Natural killer cell (primary cell): ENCODE results near the gene CES1. TPM values are rescaled to one million over a fixed set of nuclear protein-coding genes. Genes with fewer than 3 reads are reported as not detected.
"Not testable (repeated sequence)": the region's sequence is repeated elsewhere in the genome, so short reads cannot be mapped to it uniquely, and the experiment has no call there.

Experiments
- ATAC-seq, 3 donors: fragments of 150-1000 bp in 2 of 3; fragments of 200-7000 bp in 1 of 3; cut with Tn5 transposase; 1 replicate in 1 of 3; 2 replicates in 2 of 3; pipeline ENCODE4 v1.10.0; 2021; ENCODE audit warnings: mild to moderate bottlenecking in 2 of 3, moderate library complexity in 2 of 3
- DNase-seq, 2 donors: peaks; one replicate each; pipeline versions ENCODE4 v3.0.0 to v3.0.0-alpha.2; 2013 to 2021; ENCODE audit warnings: mixed read lengths in 1 of 2
- H3K27ac ChIP-seq: one replicate; pipeline ENCODE4 v1.5.1; 2013; ENCODE audit warnings: mild to moderate bottlenecking, low read length
- H3K27me3 ChIP-seq: one replicate; pipeline ENCODE4 v1.6.1; 2013; ENCODE audit warnings: low read length; ENCODE audit not compliant: control insufficient read depth, insufficient read depth
- H3K36me3 ChIP-seq: one replicate; pipeline ENCODE4 v1.6.1; 2013; ENCODE audit warnings: low read length; ENCODE audit not compliant: control insufficient read depth, insufficient read depth
- H3K4me1 ChIP-seq: one replicate; pipeline ENCODE4 v1.6.1; 2013; ENCODE audit warnings: low read length; ENCODE audit not compliant: control insufficient read depth, insufficient read depth
- H3K4me3 ChIP-seq: one replicate; pipeline ENCODE4 v1.5.1; 2013; ENCODE audit warnings: low read length
- H3K9me3 ChIP-seq: one replicate; pipeline ENCODE4 v1.6.1; 2013; ENCODE audit warnings: low read length; ENCODE audit not compliant: control insufficient read depth, insufficient read depth
- H3K27ac Mint-ChIP-seq, 2 donors: one replicate each; pipeline ENCODE4 v1.8.0; 2022; ENCODE audit warnings: mild to moderate bottlenecking in 2 of 2, mixed read lengths in 2 of 2, moderate library complexity in 1 of 2
- H3K27me3 Mint-ChIP-seq, 2 donors: one replicate each; pipeline ENCODE4 v1.8.0; 2022; ENCODE audit warnings: low read depth in 2 of 2, mixed read lengths in 2 of 2
- H3K36me3 Mint-ChIP-seq: one replicate; pipeline ENCODE4 v1.8.0; 2022; ENCODE audit warnings: mixed read lengths
- H3K4me1 Mint-ChIP-seq, 2 donors: one replicate each; pipeline ENCODE4 v1.8.0; 2022; ENCODE audit warnings: mixed read lengths in 2 of 2
- H3K4me3 Mint-ChIP-seq: one replicate; pipeline ENCODE4 v1.8.0; 2022; ENCODE audit warnings: mild to moderate bottlenecking, moderate library complexity, mixed read lengths
- H3K9me3 Mint-ChIP-seq, 2 donors: one replicate each; pipeline ENCODE4 v1.8.0; 2022; ENCODE audit warnings: mixed read lengths in 2 of 2
- CTCF ChIP-seq: fragments of 200-600 bp; IDR thresholded peaks from one replicate; pipeline ENCODE4 v1.8.0; 2022; ENCODE audit warnings: antibody characterized with exemption
- WGBS: methylation state at CpG from one replicate; pipeline ENCODE4 v1.1.7; 2013; ENCODE audit warnings: missing lambda C conversion rate; ENCODE audit not compliant: insufficient coverage; 5-methylcytosine and 5-hydroxymethylcytosine counted together
- intact Hi-C: fragments of 100-400 bp; cut with micrococcal nuclease; formaldehyde crosslinking; loops from one replicate; pipeline ENCODE4 v1.14.2; 2022
- total RNA-seq, 4 donors: library from RNA; stranded (reverse); fragments of 120-200 nt in 1 of 4; gene quantifications; one replicate each; pipeline versions ENCODE4 v1.2.3 to v1.2.4, GENCODE V29; 2013 to 2022

CES1 gene
- total RNA-seq, 3 donors from 2014 or later (not counting 1 experiment from before 2014, with no cell fraction given): 1.4 to 3.4 (median 1.7) TPM

GRCh38 chr16:55817236-55817912 lies 15.5 kb downstream of the CES1 start:
- Histone ChIP-seq H3K4me1 (no peaks in the 10 kb centered on the region), H3K36me3 (no peaks in the 10 kb centered on the region), H3K9me3 (no peaks in the 10 kb centered on the region), H3K27me3 (peaks cover 5% of the 10 kb centered on the region), H3K4me3 (no peak overlapping the region), H3K27ac (no peak overlapping the region)
- Mint-ChIP-seq H3K4me3 (no peak overlapping the region), H3K36me3 (no peaks in the 10 kb centered on the region), H3K9me3 (no peaks in the 10 kb centered on the region), H3K27ac (no peak overlapping the region), H3K27me3 (peaks cover 21 to 42% of the 10 kb centered on the region in 2 donors), H3K4me1 (no peaks in the 10 kb centered on the region)
- DNase-seq: no peak
- intact Hi-C loops: no loop called here
- no peak for ATAC-seq
- TF ChIP-seq CTCF: no peak
- 93% methylated on average over 5 of the region's 5 CpGs for WGBS

DNA sequence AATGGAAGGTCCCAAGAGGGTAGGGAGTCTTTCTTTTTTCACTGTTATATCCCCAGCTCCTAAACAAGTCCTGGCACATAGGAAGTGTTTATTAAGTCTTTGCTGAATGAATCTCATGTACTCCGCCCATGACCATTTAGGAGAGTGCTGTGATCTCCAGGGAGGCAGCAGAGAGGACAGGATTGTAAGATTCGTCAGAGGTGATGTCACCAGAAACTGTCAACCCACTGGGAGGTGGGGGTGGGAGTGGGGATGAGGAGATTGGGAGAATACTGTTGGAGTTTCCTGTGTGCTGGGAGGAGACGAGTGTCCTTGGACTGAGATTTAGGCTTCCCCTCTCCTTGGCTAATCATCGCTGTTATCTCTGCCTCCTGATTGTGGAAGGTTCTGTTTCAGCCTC lies 16.7 kb downstream of the CES1 start:
- H3K36me3 Mint-ChIP-seq, intact Hi-C loops, H3K9me3 Mint-ChIP-seq, H3K27ac Mint-ChIP-seq, H3K27me3 ChIP-seq, DNase-seq, H3K4me1 ChIP-seq, ATAC-seq, H3K4me3 ChIP-seq, H3K27ac ChIP-seq, H3K4me3 Mint-ChIP-seq, H3K4me1 Mint-ChIP-seq, H3K36me3 ChIP-seq, H3K9me3 ChIP-seq: not testable (repeated sequence)
- 70% methylated on average over 3 of the region's 4 CpGs for WGBS
- H3K27me3 Mint-ChIP-seq: peaks cover 22 to 40% of the 10 kb centered on the region in 2 donors

DNA sequence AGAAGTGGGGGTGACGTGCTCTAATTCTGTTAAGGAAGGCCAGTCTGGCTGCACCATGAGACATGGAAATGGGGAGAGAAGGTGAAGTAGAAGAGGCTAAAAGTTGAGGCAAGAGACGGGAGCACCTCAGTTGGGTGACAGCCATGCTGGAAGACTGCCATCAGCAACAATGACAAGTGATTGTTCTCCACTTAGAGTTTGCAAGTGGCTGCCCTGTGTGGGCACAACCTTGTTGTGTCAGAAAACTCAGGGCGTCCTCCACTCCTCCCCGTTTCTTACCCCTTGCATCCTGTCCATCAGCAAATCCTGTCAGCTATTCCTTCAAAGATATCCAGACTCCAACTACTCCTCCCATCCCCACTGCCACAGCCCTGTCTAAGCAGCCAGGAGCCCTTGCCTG lies 17.6 kb downstream of the CES1 start:
- peaks cover 22 to 46% of the 10 kb centered on the region in 2 donors for H3K27me3 Mint-ChIP-seq
- H3K4me3 Mint-ChIP-seq: no peak overlapping the region

DNA sequence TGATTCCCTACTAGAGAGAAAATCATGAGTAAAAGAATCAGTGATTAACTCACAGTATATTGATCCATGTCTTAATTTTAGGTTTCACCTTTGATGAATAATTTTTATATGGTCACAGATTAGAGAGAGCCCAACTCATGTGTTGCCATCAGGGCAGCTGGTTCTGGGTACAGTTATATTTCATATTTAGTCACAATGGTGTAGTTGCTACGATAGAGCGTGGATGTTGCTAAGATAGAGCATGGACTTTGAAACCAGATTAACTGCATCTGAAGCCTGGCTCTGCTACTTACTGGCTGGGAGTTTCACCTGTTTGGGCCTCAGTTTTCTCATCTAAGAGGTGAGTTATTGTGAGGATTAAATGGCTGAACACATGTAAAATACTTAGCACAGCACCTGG lies 18.7 kb downstream of the CES1 start:
- H3K4me3 Mint-ChIP-seq, H3K4me3 ChIP-seq, H3K27ac ChIP-seq, DNase-seq, H3K36me3 Mint-ChIP-seq, H3K9me3 Mint-ChIP-seq, H3K9me3 ChIP-seq, H3K4me1 Mint-ChIP-seq, H3K27ac Mint-ChIP-seq, H3K27me3 ChIP-seq, intact Hi-C loops, ATAC-seq, H3K4me1 ChIP-seq, H3K36me3 ChIP-seq: not testable (repeated sequence)
- 83% methylated on average over 1 of the region's 2 CpGs for WGBS
- H3K27me3 Mint-ChIP-seq: peaks cover 22 to 56% of the 10 kb centered on the region in 2 donors

More for the DNA sequence above, 17.6 kb downstream of the CES1 start:
- Histone ChIP-seq H3K27ac (no peak overlapping the region), H3K9me3 (no peaks in the 10 kb centered on the region), H3K4me3 (no peak overlapping the region), H3K27me3 (no peaks in the 10 kb centered on the region), H3K36me3 (no peaks in the 10 kb centered on the region), H3K4me1 (no peaks in the 10 kb centered on the region)
- DNase-seq (no peak), ATAC-seq (no peak)
- WGBS: 69% methylated on average over 3 of the region's 4 CpGs
- no peaks in the 10 kb centered on the region for H3K9me3 Mint-ChIP-seq
- no peaks in the 10 kb centered on the region for H3K36me3 Mint-ChIP-seq
- no peak overlapping the region for H3K27ac Mint-ChIP-seq
- no peak for TF ChIP-seq CTCF
- no peaks in the 10 kb centered on the region for H3K4me1 Mint-ChIP-seq
- intact Hi-C loops: no loop called here

- H3K27me3 Mint-ChIP-seq: peaks cover 21 to 56% of the 10 kb centered on the region in 2 donors
- H3K4me3 Mint-ChIP-seq, H3K9me3 Mint-ChIP-seq, H3K27me3 ChIP-seq, intact Hi-C loops, DNase-seq, H3K4me1 Mint-ChIP-seq, H3K9me3 ChIP-seq, H3K4me3 ChIP-seq, H3K36me3 ChIP-seq, H3K27ac ChIP-seq, H3K4me1 ChIP-seq, H3K36me3 Mint-ChIP-seq, ATAC-seq, H3K27ac Mint-ChIP-seq: not testable (repeated sequence)
- WGBS: 80% methylated on average over 6 of the region's 9 CpGs
Observed at GRCh38 chr16:55813730-55814129, 19.2 kb downstream of the CES1 start.
